ENCODE results near the gene ACR.
"Not testable (repeated sequence)": the region's sequence is repeated elsewhere in the genome, so short reads cannot be mapped to it uniquely, and the experiment has no call there.

- not testable (repeated sequence) for TF ChIP-seq CTCF, POLR2A (IDR thresholded peaks at IDR 0.05)
Measured at GRCh38 chr22:50748630-50749029, 10.6 kb downstream of the ACR start.

Measured in body of pancreas (tissue), 4 donors.